Uterus (tissue), 4 donors: ENCODE data around the gene PRRG2. TPM values are rescaled to one million over a fixed set of nuclear protein-coding genes. Genes with fewer than 3 reads are reported as not detected.

Experiments
- DNase-seq, 2 donors: peaks; one replicate each; pipeline ENCODE4 v3.0.0-alpha.2; 2019 to 2020
- H3K27ac ChIP-seq, 2 donors: fragments of 200-600 bp; sonication (generic); 1 replicate in 1 of 2; 2 replicates in 1 of 2; pipeline ENCODE4 v1.5.1; 2016 to 2018
- H3K27me3 ChIP-seq, 2 donors: fragments of 200-600 bp; sonication (generic); one replicate each; pipeline ENCODE4 v1.5.1; 2018 to 2019; ENCODE audit warnings: control low read depth in 1 of 2
- H3K36me3 ChIP-seq, 2 donors: fragments of 200-600 bp; sonication (generic); one replicate each; pipeline ENCODE4 v1.5.1; 2019; ENCODE audit warnings: control low read depth in 1 of 2
- H3K4me1 ChIP-seq, 2 donors: fragments of 200-600 bp; sonication (generic); one replicate each; pipeline ENCODE4 v1.5.1; 2018 to 2019; ENCODE audit warnings: control low read depth in 1 of 2
- H3K4me3 ChIP-seq, 2 donors: fragments of 200-600 bp; sonication (generic); 1 replicate in 1 of 2; 2 replicates in 1 of 2; pipeline ENCODE4 v1.5.1; 2018 to 2019; ENCODE audit warnings: mild to moderate bottlenecking in 1 of 2
- H3K9me3 ChIP-seq, 2 donors: fragments of 200-600 bp; sonication (generic); one replicate each; pipeline ENCODE4 v1.5.1; 2019; ENCODE audit warnings: control low read depth in 1 of 2
- CTCF ChIP-seq, 4 experiments: fragments of 200-600 bp in 2 of 4; fragments of 450-650 bp in 2 of 4; sonication (generic) in 2 of 4; IDR thresholded peaks; one replicate each; pipeline ENCODE4 v1.5.1; 2016 to 2019; ENCODE audit warnings: antibody characterized with exemption in 4 of 4, mild to moderate bottlenecking in 2 of 4, moderate library complexity in 1 of 4
- POLR2A ChIP-seq, 2 donors: fragments of 450-650 bp; IDR thresholded peaks; one replicate each; pipeline ENCODE4 v1.6.1; 2016; ENCODE audit warnings: antibody characterized with exemption in 2 of 2, mild to moderate bottlenecking in 1 of 2, moderate library complexity in 1 of 2
- intact Hi-C: fragments of 100-400 bp; cut with DNase I; formaldehyde crosslinking; loops from one replicate; pipeline ENCODE4 v1.15.1; 2023; ENCODE audit warnings: low total_unique reads
- total RNA-seq, 4 donors: library from RNA; depleted of rRNA in 3 of 4; stranded (reverse); fragments of >200 nt in 3 of 4; gene quantifications; one replicate each; pipeline versions ENCODE4 v1.1.0 to v1.2.4, GENCODE V29; 2014 to 2023
- donor health status: DM: yes; HTN: yes; CAD: no.

Gene PRRG2
- 1 to 10 TPM in 1 of 4 donors, under 1 TPM in 1, not detected in 2; 0.95 to 1.4 TPM for total RNA-seq

GRCh38 chr19:49581007-49581508, at the start of gene PRRG2:
Gene PRRG2 (plus strand): TSS chr19:49581316. CDS start chr19:49583220, 1,904 bp downstream.
- TF ChIP-seq POLR2A (IDR thresholded peaks at IDR 0.05), result no peak
- no peak for TF ChIP-seq CTCF (IDR thresholded peaks at IDR 0.05)
- Histone ChIP-seq H3K4me3 (peak within 1 kb of the TSS; percentile 55 to 56), H3K27me3 (no peaks in the 10 kb centered on the region), H3K36me3 (no peaks in the 10 kb centered on the region), H3K4me1 (peaks cover 0 to 5% of the 10 kb centered on the region in 2 donors), H3K27ac (peak within 1 kb of the TSS; percentile 76), H3K9me3 (no peaks in the 10 kb centered on the region)
- DNase-seq, result peak in 1 of 2 donors; percentile 25
- intact Hi-C loops, result no loop called here

- H3K4me3 ChIP-seq, result peak overlapping the region; percentile 35 to 49
- no peaks in the 10 kb centered on the region for H3K36me3 ChIP-seq
- no peaks in the 10 kb centered on the region for H3K9me3 ChIP-seq
- no peaks in the 10 kb centered on the region for H3K27me3 ChIP-seq
- H3K27ac ChIP-seq, result peak overlapping the region in 1 of 2 donors; percentile 9
- H3K4me1 ChIP-seq, result no peaks in the 10 kb centered on the region
- peak; percentile 69 to 79 for DNase-seq
- TF ChIP-seq CTCF (IDR thresholded peaks at IDR 0.05), result peak in 2 of 4 experiments; percentile 20 to 29
- TF ChIP-seq POLR2A (IDR thresholded peaks at IDR 0.05), result no peak
- intact Hi-C loops, result no loop called here
Observed at GRCh38 chr19:49533551-49534488, 47.3 kb upstream of the PRRG2 start.

- no peak for TF ChIP-seq POLR2A (IDR thresholded peaks at IDR 0.05)
- TF ChIP-seq CTCF (IDR thresholded peaks at IDR 0.05), result no peak
- Histone ChIP-seq H3K27ac (no peak overlapping the region), H3K4me3 (peak overlapping the region in 1 of 2 donors; percentile 35), H3K9me3 (no peaks in the 10 kb centered on the region), H3K36me3 (no peaks in the 10 kb centered on the region), H3K4me1 (no peaks in the 10 kb centered on the region), H3K27me3 (no peaks in the 10 kb centered on the region)
- intact Hi-C loops, result no loop called here
- DNase-seq, result no peak
Observed at GRCh38 chr19:49534632-49535385, 46.3 kb upstream of the PRRG2 start.

- no peak overlapping the region for H3K27ac ChIP-seq
- no peaks in the 10 kb centered on the region for H3K36me3 ChIP-seq
- intact Hi-C loops, result no loop called here
- H3K27me3 ChIP-seq, result no peaks in the 10 kb centered on the region
- no peak for TF ChIP-seq CTCF (IDR thresholded peaks at IDR 0.05)
- no peak for TF ChIP-seq POLR2A (IDR thresholded peaks at IDR 0.05)
- no peak overlapping the region for H3K4me3 ChIP-seq
- no peak for DNase-seq
- H3K4me1 ChIP-seq, result no peaks in the 10 kb centered on the region
- H3K9me3 ChIP-seq, result no peaks in the 10 kb centered on the region
Observed at GRCh38 chr19:49536921-49537462, 44.1 kb upstream of the PRRG2 start.
